ENCODE measurements around the gene ZBTB45. TPM values are rescaled to one million over a fixed set of nuclear protein-coding genes. Genes with fewer than 3 reads are reported as not detected.

Gene ZBTB45
- total RNA-seq, 1 donor, result 9.9 TPM

DNA sequence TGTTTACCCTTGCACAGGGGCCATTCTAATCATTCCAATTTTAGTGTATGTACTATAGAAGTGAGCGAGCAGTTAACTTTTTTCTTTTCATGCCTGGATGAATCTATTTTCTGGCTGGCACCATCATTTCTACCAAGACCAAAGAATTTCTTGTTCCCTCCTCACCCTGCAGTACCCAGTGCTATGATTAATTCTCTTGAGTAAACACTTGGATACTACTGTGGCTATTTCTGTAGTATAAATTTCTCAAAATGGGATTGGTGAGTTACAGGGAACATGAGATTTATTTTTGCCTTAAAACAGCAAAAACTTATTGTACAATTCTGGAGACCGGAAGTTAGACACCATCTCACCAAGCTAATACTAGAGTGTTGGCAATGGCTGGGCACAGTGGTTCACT lies 35.8 kb downstream of the ZBTB45 start:
- no peak overlapping the region for H3K4me3 ChIP-seq (ENCODE audit: low read depth, low read length)
- no peak for DNase-seq (ENCODE audit: low read depth)
- no peak for TF ChIP-seq CTCF (IDR thresholded peaks at IDR 0.05; ENCODE audit: insufficient read depth, low read length)

DNA sequence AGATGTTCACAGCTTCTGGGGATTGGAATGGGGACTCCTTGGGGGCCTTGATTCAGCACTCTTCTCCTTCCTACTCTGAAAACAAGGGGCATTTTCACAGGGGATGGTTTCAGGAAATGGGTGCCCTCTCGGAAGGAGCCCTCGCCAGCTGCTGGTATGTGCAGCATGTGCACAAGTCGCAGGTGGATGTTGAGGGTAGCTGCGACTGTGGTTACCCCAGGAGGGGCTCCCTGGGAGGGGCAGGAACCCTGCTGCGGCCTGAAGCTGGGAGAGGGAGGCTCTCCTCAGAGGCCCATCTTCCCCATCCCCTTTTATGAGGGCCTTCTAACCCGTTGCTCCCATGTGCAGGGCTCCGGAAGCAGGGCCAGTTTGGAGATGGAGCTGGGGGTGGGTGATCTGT lies 37.2 kb downstream of the ZBTB45 start:
- no peak overlapping the region for H3K4me3 ChIP-seq (ENCODE audit: low read depth, low read length)
- no peak for DNase-seq (ENCODE audit: low read depth)
- TF ChIP-seq CTCF (IDR thresholded peaks at IDR 0.05; ENCODE audit: insufficient read depth, low read length), result no peak

DNA sequence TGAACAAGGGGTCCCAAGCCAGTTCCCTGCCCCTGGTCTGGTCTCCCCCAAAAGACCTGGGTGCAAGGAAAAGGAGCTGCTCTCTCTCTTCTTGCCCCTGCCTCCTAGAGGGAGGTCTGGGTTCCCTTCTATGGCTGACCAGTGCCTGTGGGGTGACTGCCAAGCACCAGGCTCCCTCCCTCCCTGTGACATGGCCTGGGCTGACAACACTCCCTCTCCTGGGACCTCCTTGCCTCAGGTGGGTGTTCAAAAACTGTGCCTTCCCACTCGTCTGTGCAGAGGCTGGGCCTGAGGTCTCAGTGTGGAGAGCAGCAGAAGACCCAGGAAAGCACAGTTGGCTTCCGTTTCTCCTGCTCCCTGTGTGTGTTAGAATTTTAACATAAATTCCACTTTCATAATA lies 38.8 kb downstream of the ZBTB45 start:
- DNase-seq (ENCODE audit: low read depth), result no peak
- no peak overlapping the region for H3K4me3 ChIP-seq (ENCODE audit: low read depth, low read length)
- no peak for TF ChIP-seq CTCF (IDR thresholded peaks at IDR 0.05; ENCODE audit: insufficient read depth, low read length)

DNA sequence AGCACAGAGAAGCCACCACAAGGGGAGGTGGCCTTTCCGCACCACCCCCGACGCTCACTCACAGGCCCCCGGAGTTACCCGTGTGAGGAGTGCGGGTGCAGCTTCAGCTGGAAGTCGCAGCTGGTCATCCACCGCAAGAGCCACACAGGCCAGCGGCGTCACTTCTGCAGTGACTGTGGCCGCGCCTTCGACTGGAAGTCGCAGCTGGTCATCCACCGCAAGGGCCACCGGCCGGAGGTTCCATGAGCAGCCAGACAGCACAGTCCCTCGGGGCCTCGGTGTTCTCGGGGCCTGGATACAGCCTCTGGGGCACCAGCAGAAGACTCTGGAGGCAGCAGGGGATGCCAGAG lies 39.2 kb downstream of the ZBTB45 start:
- DNase-seq (ENCODE audit: low read depth), result no peak
- H3K4me3 ChIP-seq (ENCODE audit: low read depth, low read length), result no peak overlapping the region
- TF ChIP-seq CTCF (IDR thresholded peaks at IDR 0.05; ENCODE audit: insufficient read depth, low read length), result no peak

GRCh38 chr19:58479736-58480480 lies 39.7 kb downstream of the ZBTB45 start:
- no peak for TF ChIP-seq CTCF (IDR thresholded peaks at IDR 0.05; ENCODE audit: insufficient read depth, low read length)
- no peak overlapping the region for H3K4me3 ChIP-seq (ENCODE audit: low read depth, low read length)
- DNase-seq (ENCODE audit: low read depth), result no peak

DNA sequence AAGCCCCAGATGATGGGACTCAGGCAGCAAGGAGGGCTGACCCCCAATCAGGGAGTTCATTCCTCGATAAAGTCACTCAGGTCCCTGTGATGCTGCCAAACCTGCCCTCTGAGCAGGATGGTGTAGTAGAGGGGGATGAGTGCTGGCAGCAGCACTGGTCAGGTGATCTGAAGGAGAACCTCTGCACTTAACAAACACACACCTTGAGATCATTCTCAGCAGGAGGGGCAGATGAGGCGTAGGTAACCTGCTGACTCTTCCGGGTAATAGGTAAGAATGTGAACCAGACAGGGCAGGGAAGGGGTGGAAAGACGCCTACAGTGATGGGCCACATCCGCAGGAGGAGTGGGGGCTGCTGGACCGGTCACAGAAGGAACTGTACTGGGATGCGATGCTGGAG lies 40.3 kb downstream of the ZBTB45 start:
- TF ChIP-seq CTCF (IDR thresholded peaks at IDR 0.05; ENCODE audit: insufficient read depth, low read length), result no peak
- no peak overlapping the region for H3K4me3 ChIP-seq (ENCODE audit: low read depth, low read length)
- DNase-seq (ENCODE audit: low read depth), result no peak

GRCh38 chr19:58477871-58478270 lies 41.7 kb downstream of the ZBTB45 start:
- no peak overlapping the region for H3K4me3 ChIP-seq (ENCODE audit: low read depth, low read length)
- no peak for DNase-seq (ENCODE audit: low read depth)
- no peak for TF ChIP-seq CTCF (IDR thresholded peaks at IDR 0.05; ENCODE audit: insufficient read depth, low read length)

Data from fibroblast of the aortic adventitia (primary cell).